Right ventricle myocardium inferior (tissue), 1 donor: Measurements from ENCODE around the gene EMD. TPM values are rescaled to one million over a fixed set of nuclear protein-coding genes. Genes with fewer than 3 reads are reported as not detected.
A peak's percentile ranks its signal among the peaks of the same experiment; 100 is the strongest.
"Not testable (repeated sequence)": the region's sequence is repeated elsewhere in the genome, so short reads cannot be mapped to it uniquely, and the experiment has no call there.

Experiments used
- ATAC-seq: fragments of 200-7000 bp; cut with Tn5 transposase; one replicate; pipeline ENCODE4 v1.9.1; 2020; ENCODE audit warnings: mild to moderate bottlenecking, moderate library complexity
- DNase-seq: peaks from one replicate; pipeline ENCODE4 v3.0.0; 2021; ENCODE audit errors: missing footprints
- intact Hi-C: fragments of 100-400 bp; cut with DNase I; formaldehyde crosslinking; loops from one replicate; pipeline ENCODE4 v1.11.0; 2022
- long read RNA-seq: library from polyadenylated mRNA; unstranded; transcript quantifications from one replicate; pipeline ENCODE4 v2.0.0, GENCODE V29; 2021
- total RNA-seq: library from RNA; stranded (reverse); fragmentation: NEBNext Ultra II Directional; extraction: Animal tissue kit (Norgen Biotek cat#: 25700); gene quantifications from one replicate; pipeline ENCODE4 v1.2.1, GENCODE V29; 2021
- donor health status: DM: no; HTN: yes; CAD: no; lungs with severe emphysema.

EMD gene
- 51.1 TPM for total RNA-seq
- long read RNA-seq, transcript EMD-202 (6 exons, 1,379 nt), result major isoform, 21 of 23 reads
- long read RNA-seq, partial matches to known transcripts, result 1 of 23 reads
- long read RNA-seq, other reads (novel, unspliced or antisense), result 1 of 23 reads

GRCh38 chrX:154378799-154379568 lies at the start of gene EMD:
TSS of gene EMD (plus strand) at chrX:154379295. CDS start at chrX:154379485, 190 bp downstream.
- ATAC-seq, result peak; percentile 94
- peak; percentile 98 for DNase-seq
- intact Hi-C loops, result loop anchor here (10.0 kb wide), 1 partner anchor 404 kb away; the partner anchor contains the start of genes HCFC1 and TMEM187

DNA sequence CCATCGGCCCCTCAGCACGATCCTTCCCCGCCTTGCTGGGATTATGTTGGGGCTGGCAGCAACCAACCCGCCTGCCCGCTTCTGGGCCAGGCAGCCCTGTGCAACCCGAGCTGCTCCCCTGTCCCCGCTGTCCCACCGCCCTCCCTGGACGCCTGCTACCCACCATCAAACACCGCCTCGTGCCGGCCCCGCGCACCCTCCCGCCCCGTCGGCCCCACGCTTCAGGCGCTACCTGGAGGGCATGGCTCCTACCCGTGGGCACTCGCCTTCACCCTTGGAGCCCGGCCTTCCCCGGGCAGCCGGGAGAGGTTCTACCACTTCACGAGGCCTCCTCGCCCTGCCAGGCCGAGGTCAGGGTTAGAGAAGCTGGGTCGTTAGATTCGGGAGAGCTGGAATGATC lies 46.5 kb upstream of the EMD start:
- intact Hi-C loops, result no loop called here
- DNase-seq, result no peak

GRCh38 chrX:154333116-154333515 lies 46.0 kb upstream of the EMD start:
- ATAC-seq, result no peak
- intact Hi-C loops, result no loop called here
- no peak for DNase-seq

More for the DNA sequence above, 46.5 kb upstream of the EMD start:
- ATAC-seq, result no peak

DNA sequence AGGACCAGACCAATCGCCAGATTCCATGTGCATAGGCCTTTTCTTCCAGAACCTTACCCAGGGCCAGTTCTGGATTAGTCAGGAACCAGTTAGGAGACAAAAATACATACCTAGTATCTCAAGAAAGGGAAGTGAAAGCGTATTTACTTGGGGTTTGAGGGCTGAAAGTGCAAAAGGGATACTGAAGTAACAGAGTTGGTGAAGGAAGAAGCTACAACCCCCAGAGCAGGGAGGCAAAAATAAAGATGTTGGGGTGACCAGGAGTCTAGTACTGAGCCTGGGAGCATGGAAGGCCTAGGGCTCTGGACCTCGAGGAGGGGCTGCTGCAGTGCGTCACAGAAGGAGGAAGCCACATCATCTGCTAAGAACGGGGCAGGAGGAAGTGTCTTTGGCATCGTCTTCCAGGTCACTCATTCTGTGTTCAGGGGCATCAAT lies 45.2 kb upstream of the EMD start:
- no peak for ATAC-seq
- intact Hi-C loops, result no loop called here

GRCh38 chrX:154334496-154334895 lies 44.6 kb upstream of the EMD start:
- ATAC-seq (no peak), DNase-seq (no peak)
- intact Hi-C loops, result no loop called here

More for the DNA sequence above, 45.2 kb upstream of the EMD start:
- no peak for DNase-seq

- ATAC-seq, result peak; percentile 91
- intact Hi-C loops, DNase-seq: not testable (repeated sequence)
These were observed 37.4 kb upstream of the EMD start for GRCh38 chrX:154341399-154342298.

- intact Hi-C loops, DNase-seq: not testable (repeated sequence)
- peak; percentile 1 for ATAC-seq
These were observed 36.0 kb upstream of the EMD start for GRCh38 chrX:154343063-154343462.

- intact Hi-C loops, result not testable (repeated sequence)
- ATAC-seq, result peak; percentile 20
These were observed 35.5 kb upstream of the EMD start for GRCh38 chrX:154343620-154344019.

GRCh38 chrX:154348114-154348531 lies 31.0 kb upstream of the EMD start:
- no peak for ATAC-seq
- intact Hi-C loops, result no loop called here
- no peak for DNase-seq

More at GRCh38 chrX:154343620-154344019, 35.5 kb upstream of the EMD start:
- not testable (repeated sequence) for DNase-seq

- intact Hi-C loops, result no loop called here
- ATAC-seq (no peak), DNase-seq (no peak)
These were observed 30.3 kb upstream of the EMD start for GRCh38 chrX:154348646-154349358.

DNA sequence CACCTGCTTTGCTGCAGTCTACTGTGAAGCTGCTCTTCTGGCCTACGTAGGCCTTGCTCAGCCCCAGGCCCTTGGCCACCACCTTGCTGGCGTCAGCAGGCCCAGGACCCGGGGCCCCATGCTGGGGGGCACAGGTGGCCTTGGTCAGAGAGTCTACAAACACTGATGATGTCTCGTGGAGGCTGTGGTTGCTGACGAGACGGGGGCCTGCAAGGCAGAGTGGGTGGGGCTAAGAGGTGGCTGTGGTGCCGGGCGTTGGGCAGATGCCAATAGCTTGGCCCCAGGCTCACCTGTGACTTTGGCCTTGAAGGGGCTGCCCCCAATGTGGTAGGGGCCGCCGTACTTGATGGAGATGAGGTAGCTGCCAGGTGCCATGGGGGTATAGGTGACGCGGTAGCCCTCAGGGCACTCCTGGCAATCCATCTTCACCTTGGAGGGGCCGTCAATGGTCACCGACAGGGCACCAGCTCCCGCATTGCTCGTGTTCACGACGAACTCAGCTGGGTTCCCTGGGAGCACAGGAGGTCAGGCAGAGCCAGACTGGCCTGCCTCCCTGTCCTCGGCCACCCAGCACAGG lies 29.6 kb upstream of the EMD start:
- intact Hi-C loops, result no loop called here
- ATAC-seq (no peak), DNase-seq (no peak)

DNA sequence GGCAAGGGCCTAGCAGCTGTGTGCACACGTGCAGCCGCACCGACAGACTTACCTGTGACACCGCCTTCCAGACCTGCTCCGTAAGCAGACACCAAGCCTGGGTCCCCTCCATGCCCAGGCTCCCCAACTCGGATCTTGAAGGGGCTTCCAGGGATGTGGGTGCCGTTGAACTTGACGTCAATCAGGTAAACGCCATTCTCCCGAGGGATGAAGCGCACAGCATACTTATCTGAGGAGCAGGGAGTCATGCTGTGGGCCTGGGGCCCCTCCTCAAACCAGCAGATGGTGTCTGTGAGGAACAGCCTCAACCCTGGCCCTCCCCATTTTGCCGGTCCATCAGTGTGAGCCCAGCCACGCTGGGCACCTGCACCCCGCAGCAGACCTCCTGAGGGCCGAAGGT lies 29.1 kb upstream of the EMD start:
- intact Hi-C loops, result no loop called here
- no peak for DNase-seq

DNA sequence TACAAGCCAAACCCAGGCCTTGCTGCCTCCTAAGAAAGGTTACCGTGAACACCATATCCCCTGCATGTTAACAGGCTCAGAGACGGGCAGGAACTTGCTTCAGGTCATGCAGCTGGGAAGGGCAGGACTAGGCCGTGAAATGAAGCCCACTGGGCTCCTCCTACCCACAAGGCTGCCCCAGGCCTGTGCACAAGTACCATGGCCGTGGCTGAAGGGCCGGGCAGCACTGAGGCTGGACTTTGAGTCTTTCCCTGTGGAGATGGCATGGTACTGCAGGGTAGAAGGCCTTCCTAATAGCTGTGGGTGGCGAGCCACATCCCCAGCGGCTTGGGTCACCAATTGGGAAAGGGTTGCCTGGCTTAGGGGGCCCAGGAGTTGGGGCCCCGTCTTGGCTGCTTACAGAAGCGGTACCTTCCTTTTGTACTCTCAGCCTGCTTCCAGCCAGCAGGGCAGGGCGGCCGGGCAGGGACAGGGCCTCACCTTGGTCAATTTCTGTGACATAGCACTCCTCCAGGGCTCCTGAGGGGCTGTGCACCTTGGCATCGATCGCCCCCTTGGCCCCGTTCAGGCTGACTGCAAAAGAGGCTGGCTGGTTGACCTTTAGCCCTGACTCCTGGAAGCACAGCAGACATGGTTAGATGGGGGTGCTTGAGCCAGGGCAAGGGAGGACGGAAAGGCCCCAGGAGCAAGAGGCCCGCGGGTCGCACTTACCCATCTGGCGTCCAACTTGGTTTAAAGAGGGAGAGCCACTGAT lies 28.5 kb upstream of the EMD start:
- intact Hi-C loops, result no loop called here
- ATAC-seq (no peak), DNase-seq (no peak)

More for the DNA sequence above, 29.1 kb upstream of the EMD start:
- ATAC-seq, result no peak

- ATAC-seq, result no peak
- intact Hi-C loops, result no loop called here
- no peak for DNase-seq
These were observed 27.7 kb upstream of the EMD start for GRCh38 chrX:154351183-154352011.

DNA sequence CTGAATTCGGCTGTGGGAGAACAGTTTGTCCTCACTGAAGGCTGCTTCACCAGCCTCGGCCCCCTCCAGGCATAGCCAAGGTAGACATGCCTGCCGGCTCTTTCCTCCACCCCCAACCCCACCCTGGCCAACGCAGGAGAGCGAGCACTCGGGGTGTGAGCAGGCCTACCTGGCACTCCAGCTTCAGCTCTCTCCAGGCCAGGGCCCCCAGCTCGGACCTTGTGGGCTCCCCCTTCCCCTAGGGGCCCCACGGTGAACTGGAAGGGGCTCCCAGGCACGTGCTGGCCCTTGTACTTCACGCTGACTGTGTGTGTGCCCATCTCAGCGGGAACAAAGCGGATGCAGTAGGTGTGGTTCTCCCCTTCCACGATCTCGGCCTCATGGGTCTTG lies 27.1 kb upstream of the EMD start:
- DNase-seq (no peak), ATAC-seq (no peak)
- intact Hi-C loops, result no loop called here

- no peak for DNase-seq
- intact Hi-C loops, result no loop called here
- ATAC-seq, result no peak
These were observed 26.6 kb upstream of the EMD start for GRCh38 chrX:154352466-154352865.
